Liver (tissue), 9 donors: Measurements from ENCODE around the gene PATL2. TPM values are rescaled to one million over a fixed set of nuclear protein-coding genes. Genes with fewer than 3 reads are reported as not detected.
"Not testable (repeated sequence)": the region's sequence is repeated elsewhere in the genome, so short reads cannot be mapped to it uniquely, and the experiment has no call there.

Source experiments
- DNase-seq: peaks from one replicate; pipeline ENCODE4 v3.0.0-alpha.2; 2017; ENCODE audit warnings: low spot score
- H3K27ac ChIP-seq, 2 donors: one replicate each; pipeline ENCODE4 v1.7.0; 2013; ENCODE audit warnings: inconsistent platforms in 2 of 2, low read length in 2 of 2, control low read depth in 1 of 2, low read depth in 1 of 2, mild to moderate bottlenecking in 1 of 2
- H3K27me3 ChIP-seq, 4 donors: one replicate each; pipeline versions ENCODE4 v1.6.1 to v1.7.0; 2013; ENCODE audit warnings: low read length in 3 of 4, inconsistent platforms in 1 of 4, mild to moderate bottlenecking in 1 of 4, moderate library complexity in 1 of 4; ENCODE audit not compliant: control insufficient read depth in 4 of 4, insufficient read depth in 4 of 4
- H3K36me3 ChIP-seq, 4 donors: one replicate each; pipeline versions ENCODE4 v1.6.1 to v1.7.0; 2013; ENCODE audit warnings: low read length in 3 of 4, mild to moderate bottlenecking in 3 of 4, low read depth in 1 of 4, moderate library complexity in 1 of 4; ENCODE audit not compliant: control insufficient read depth in 4 of 4, insufficient read depth in 3 of 4
- H3K4me1 ChIP-seq, 4 donors: one replicate each; pipeline versions ENCODE4 v1.6.1 to v1.7.0; 2013; ENCODE audit warnings: low read length in 3 of 4, mild to moderate bottlenecking in 3 of 4, moderate library complexity in 1 of 4; ENCODE audit not compliant: control insufficient read depth in 4 of 4, insufficient read depth in 4 of 4
- H3K4me3 ChIP-seq, 3 donors: one replicate each; pipeline versions ENCODE4 v1.6.1 to v1.7.0; 2013; ENCODE audit warnings: low read length in 3 of 3, control low read depth in 1 of 3, low read depth in 1 of 3, mild to moderate bottlenecking in 1 of 3
- H3K9ac ChIP-seq, 2 donors: one replicate each; pipeline ENCODE4 v1.7.0; 2013; ENCODE audit warnings: low read length in 2 of 2, mild to moderate bottlenecking in 2 of 2, moderate library complexity in 2 of 2, control low read depth in 1 of 2, low read depth in 1 of 2
- H3K9me3 ChIP-seq, 4 donors: one replicate each; pipeline versions ENCODE4 v1.6.1 to v1.7.0; 2013; ENCODE audit warnings: low read length in 3 of 4; ENCODE audit not compliant: control insufficient read depth in 4 of 4
- ATF3 ChIP-seq: IDR thresholded peaks from 2 replicates; pipeline ENCODE4 v1.6.1; 2016; ENCODE audit warnings: antibody characterized with exemption
- CTCF ChIP-seq: fragments of 150-350 bp; IDR thresholded peaks from 2 replicates; pipeline ENCODE4 v1.5.1; 2017; ENCODE audit warnings: improper control_type of control experiment, low read depth, low read length; ENCODE audit not compliant: missing input control
- EGR1 ChIP-seq, 2 donors: IDR thresholded peaks; 2 replicates each; pipeline ENCODE4 v1.6.1; 2016 to 2018; ENCODE audit warnings: antibody characterized with exemption in 2 of 2, low read depth in 2 of 2
- FOXA2 ChIP-seq: IDR thresholded peaks from 2 replicates; pipeline ENCODE4 v1.6.1; 2016; ENCODE audit warnings: antibody characterized with exemption
- GABPA ChIP-seq, 2 donors: IDR thresholded peaks in 1 of 2; conservative IDR thresholded peaks in 1 of 2; 2 replicates each; pipeline ENCODE4 v1.6.1; 2016; ENCODE audit warnings: antibody characterized with exemption in 2 of 2, mild to moderate bottlenecking in 1 of 2, moderate library complexity in 1 of 2
- HNF4A ChIP-seq, 2 donors: conservative IDR thresholded peaks; 2 replicates each; pipeline ENCODE4 v1.6.1; 2016; ENCODE audit warnings: antibody characterized with exemption in 2 of 2, mild to moderate bottlenecking in 2 of 2
- JUND ChIP-seq, 2 donors: IDR thresholded peaks; 2 replicates each; pipeline ENCODE4 v1.6.1; 2016; ENCODE audit warnings: antibody characterized with exemption in 2 of 2
- MAX ChIP-seq: IDR thresholded peaks from 2 replicates; pipeline ENCODE4 v1.6.1; 2016; ENCODE audit warnings: antibody characterized with exemption
- NR2F2 ChIP-seq: IDR thresholded peaks from 2 replicates; pipeline ENCODE4 v1.6.1; 2016; ENCODE audit warnings: antibody characterized with exemption
- RAD21 ChIP-seq, 2 donors: IDR thresholded peaks; 2 replicates each; pipeline ENCODE4 v1.6.1; 2016; ENCODE audit warnings: antibody characterized with exemption in 2 of 2, mild to moderate bottlenecking in 2 of 2
- REST ChIP-seq: IDR thresholded peaks from 2 replicates; pipeline ENCODE4 v1.6.1; 2016; ENCODE audit warnings: antibody characterized with exemption, mild to moderate bottlenecking
- RXRA ChIP-seq, 2 donors: IDR thresholded peaks; 2 replicates each; pipeline ENCODE4 v1.6.1; 2017 to 2018; ENCODE audit warnings: antibody characterized with exemption in 2 of 2, mild to moderate bottlenecking in 1 of 2
- SP1 ChIP-seq: IDR thresholded peaks from 2 replicates; pipeline ENCODE4 v1.6.1; 2018; ENCODE audit warnings: antibody characterized with exemption, mild to moderate bottlenecking
- TAF1 ChIP-seq: conservative IDR thresholded peaks from 2 replicates; pipeline ENCODE4 v1.6.1; 2016; ENCODE audit warnings: antibody characterized with exemption, mild to moderate bottlenecking
- YY1 ChIP-seq: IDR thresholded peaks from 2 replicates; pipeline ENCODE4 v1.6.1; 2016; ENCODE audit warnings: antibody characterized with exemption, mild to moderate bottlenecking
- WGBS: extraction: QIAGEN DNeasy Blood & Tissue Kit; methylation state at CpG from one replicate; pipeline ENCODE4 v1.1.7; 2013; 5-methylcytosine and 5-hydroxymethylcytosine counted together
- polyA plus RNA-seq, 2 donors: library from polyadenylated mRNA; stranded (reverse) in 1 of 2; unstranded in 1 of 2; fragments of 200-250 nt in 1 of 2; fragments of >200 nt in 1 of 2; fragmentation: Nextera tagmentation in 1 of 2; extraction: Ambion mirVana in 1 of 2; gene quantifications; one replicate each; pipeline versions ENCODE4 v1.2.1 to v1.2.3, GENCODE V29; 2013 to 2015
- total RNA-seq, 2 donors: library from RNA; depleted of rRNA; stranded (reverse); fragments of >200 nt; gene quantifications; one replicate each; pipeline ENCODE4 v1.2.3, GENCODE V29; 2014
- donor health status: healthy.
- donor health status: healthy.
- donor health status: healthy.
- donor health status: healthy.
- donor health status: healthy.

PATL2 gene
- total and polyA plus RNA-seq, 4 donors = 0.32 to 1.0 (median 0.67) TPM

GRCh38 chr15:44720000-44720435 is 8.9 kb upstream of the PATL2 start:
- H3K9me3 ChIP-seq, H3K27ac ChIP-seq, H3K4me1 ChIP-seq, DNase-seq, H3K27me3 ChIP-seq, H3K9ac ChIP-seq, H3K4me3 ChIP-seq: not testable (repeated sequence)
- WGBS = 83% methylated on average over 8 of the region's 8 CpGs
- H3K36me3 ChIP-seq = peaks cover 11 to 42% (median 40%) of the 10 kb centered on the region in 4 donors

- Histone ChIP-seq H3K9me3 (no peaks in the 10 kb centered on the region), H3K9ac (no peak overlapping the region), H3K27me3 (no peaks in the 10 kb centered on the region), H3K4me1 (peaks cover 0 to 11% (median 3%) of the 10 kb centered on the region in 4 donors), H3K27ac (peak overlapping the region in 1 of 2 donors; percentile 11), H3K36me3 (peaks cover 11 to 43% (median 40%) of the 10 kb centered on the region in 4 donors), H3K4me3 (no peak overlapping the region)
- no peak for TF ChIP-seq NR2F2
- TF ChIP-seq MAX = no peak
- no peak for TF ChIP-seq RAD21 (IDR thresholded peaks at IDR 0.05)
- no peak for TF ChIP-seq GABPA (IDR thresholded peaks at IDR 0.05 in 1 of 2, conservative IDR thresholded peaks at IDR 0.05 in 1 of 2)
- no peak for TF ChIP-seq JUND (IDR thresholded peaks at IDR 0.05)
- no peak for TF ChIP-seq YY1
- TF ChIP-seq TAF1 = no peak
- no peak for TF ChIP-seq REST
- no peak for TF ChIP-seq ATF3
- TF ChIP-seq HNF4A (conservative IDR thresholded peaks at IDR 0.05) = no peak
- no peak for TF ChIP-seq EGR1 (IDR thresholded peaks at IDR 0.05; ENCODE audit: low read depth in 2 of 2)
- 74% methylated on average over 4 of the region's 4 CpGs for WGBS
- no peak for DNase-seq
Measured at GRCh38 chr15:44719293-44719999, 8.3 kb upstream of the PATL2 start.

GRCh38 chr15:44718927-44719292 is 7.8 kb upstream of the PATL2 start:
- Histone ChIP-seq H3K4me1 (peaks cover 1 to 11% (median 4%) of the 10 kb centered on the region in 4 donors), H3K4me3 (no peak overlapping the region), H3K9ac (no peak overlapping the region), H3K27me3 (no peaks in the 10 kb centered on the region), H3K9me3 (no peaks in the 10 kb centered on the region), H3K36me3 (peaks cover 11 to 43% (median 40%) of the 10 kb centered on the region in 4 donors), H3K27ac (no peak overlapping the region)
- no peak for TF ChIP-seq RXRA (IDR thresholded peaks at IDR 0.05)
- no peak for TF ChIP-seq CTCF
- no peak for TF ChIP-seq JUND (IDR thresholded peaks at IDR 0.05)
- no peak for TF ChIP-seq NR2F2
- TF ChIP-seq FOXA2 = no peak
- TF ChIP-seq SP1 = no peak
- TF ChIP-seq RAD21 (IDR thresholded peaks at IDR 0.05) = no peak
- no peak for TF ChIP-seq TAF1
- TF ChIP-seq REST = no peak
- no peak for TF ChIP-seq ATF3
- no peak for TF ChIP-seq HNF4A (conservative IDR thresholded peaks at IDR 0.05)
- no peak for TF ChIP-seq YY1
- no peak for DNase-seq
- 92% methylated on average over 8 of the region's 8 CpGs for WGBS
